Measurements from ENCODE around the gene SMC5.

The SMC5 gene

DNA sequence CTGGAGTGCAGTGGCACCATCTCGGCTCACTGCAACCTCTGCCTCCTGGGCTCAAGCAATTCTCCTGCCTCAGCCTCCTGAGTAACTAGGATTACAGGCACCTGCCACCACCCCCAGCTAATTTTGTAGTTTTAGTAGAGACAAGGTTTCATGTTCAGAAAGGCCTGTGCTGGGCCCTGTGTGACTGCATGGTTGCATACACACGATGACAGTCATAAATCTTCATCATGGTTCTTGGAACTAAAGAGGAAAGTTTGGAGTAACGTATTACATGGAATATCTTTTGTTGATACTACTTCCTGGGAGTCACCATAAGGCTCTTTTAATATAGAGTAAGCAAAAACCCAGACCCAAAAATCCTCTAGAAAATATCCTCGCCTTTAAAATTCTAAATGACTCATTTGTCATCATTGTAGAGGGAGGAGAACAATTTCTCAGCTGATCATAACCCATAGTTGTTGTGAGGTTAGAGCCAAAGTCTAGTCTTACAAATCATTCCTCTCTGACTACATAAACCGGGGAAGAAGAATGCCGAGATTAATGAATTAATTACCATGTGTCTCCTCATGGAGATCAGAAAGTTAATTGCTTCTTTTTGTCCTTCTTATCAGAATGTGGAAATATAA is 108.6 kb downstream of the SMC5 start:
- H3K18ac ChIP-seq (ENCODE audit: low read depth in 1 of 2, low read length in 2 of 2) = no peak overlapping the region
- no peak overlapping the region for H3K4me3 ChIP-seq (ENCODE audit: insufficient read depth in 1 of 2, low read depth in 1 of 2, low read length in 2 of 2)
- H3K4ac ChIP-seq (ENCODE audit: low read depth in 1 of 2, low read length in 2 of 2) = no peak overlapping the region
- H3K23ac ChIP-seq (ENCODE audit: low read length in 2 of 2) = no peak overlapping the region
- no peaks in the 10 kb centered on the region for H3K79me1 ChIP-seq (replicated peaks; ENCODE audit: low read length, poor library complexity, severe bottlenecking)
- H2AK5ac ChIP-seq (ENCODE audit: low read length, severe bottlenecking) = no peak overlapping the region
- no peak overlapping the region for H4K8ac ChIP-seq (ENCODE audit: low read length)
- H3K27me3 ChIP-seq (ENCODE audit: control insufficient read depth in 1 of 2, insufficient read depth in 1 of 2, low read length in 2 of 2) = no peaks in the 10 kb centered on the region
- H3K9ac ChIP-seq (ENCODE audit: low read length) = no peak overlapping the region
- no peak overlapping the region for H3K27ac ChIP-seq (ENCODE audit: low read length, poor library complexity, severe bottlenecking)
- no peak overlapping the region for H3K4me2 ChIP-seq (ENCODE audit: low read length, poor library complexity, severe bottlenecking)
- no peaks in the 10 kb centered on the region for H3K4me1 ChIP-seq (ENCODE audit: control insufficient read depth, insufficient read depth, low read depth, low read length)
- no peak overlapping the region for H3K14ac ChIP-seq (ENCODE audit: low read length in 2 of 2)
- H2BK120ac ChIP-seq (ENCODE audit: low read depth, low read length) = no peak overlapping the region
- H4K91ac ChIP-seq (ENCODE audit: low read length) = no peak overlapping the region
- H2BK15ac ChIP-seq (ENCODE audit: low read depth, poor library complexity, severe bottlenecking) = no peak overlapping the region
- no peak overlapping the region for H2BK12ac ChIP-seq (ENCODE audit: low read length in 2 of 2)
- WGBS = 89% methylated on average over 2 of the region's 6 CpGs
- no peak overlapping the region for H2BK5ac ChIP-seq (ENCODE audit: low read depth, low read length, poor library complexity, severe bottlenecking)
- H2AFZ ChIP-seq (ENCODE audit: low read depth, low read length) = no peak overlapping the region
- H3K9me3 ChIP-seq (ENCODE audit: control insufficient read depth, low read length) = no peaks in the 10 kb centered on the region
- no peak for DNase-seq
- H3K36me3 ChIP-seq (ENCODE audit: control insufficient read depth in 1 of 2, insufficient read depth in 2 of 2, low read depth in 1 of 2, low read length in 2 of 2) = peaks cover 3 to 4% of the 10 kb centered on the region in 2 experiments

DNA sequence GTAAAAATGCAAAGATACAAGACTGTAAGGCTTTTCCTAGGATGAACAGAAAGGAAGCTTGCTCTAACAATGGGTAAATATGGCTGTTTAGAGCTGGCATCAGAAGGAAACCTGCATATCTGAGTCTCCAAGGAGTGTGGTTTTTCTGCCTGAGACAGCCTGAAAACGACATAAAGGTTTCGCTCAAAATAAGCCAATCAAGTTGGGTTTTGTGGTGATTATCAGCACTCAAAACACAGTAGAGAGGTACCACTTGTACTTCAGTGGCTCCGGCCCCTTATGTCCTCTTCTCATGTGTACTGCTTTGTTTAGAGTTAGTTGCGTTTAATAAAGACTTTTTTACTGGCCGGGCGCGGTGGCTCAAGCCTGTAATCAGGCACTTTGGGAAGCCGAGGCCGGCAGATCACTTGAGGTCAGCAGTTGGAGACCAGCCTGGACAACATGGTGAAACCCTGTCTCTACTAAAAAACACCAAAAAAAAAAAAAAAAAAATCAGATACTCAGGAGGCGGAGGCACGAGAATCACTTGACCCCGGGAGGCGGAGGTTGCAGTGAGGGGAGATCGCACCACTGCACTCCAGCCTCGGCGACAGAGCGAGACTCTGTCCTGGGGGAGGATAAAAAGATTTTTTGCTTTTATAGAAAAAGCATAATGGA is 116.3 kb downstream of the SMC5 start:
- WGBS = 88% methylated on average over 17 of the region's 17 CpGs

DNA sequence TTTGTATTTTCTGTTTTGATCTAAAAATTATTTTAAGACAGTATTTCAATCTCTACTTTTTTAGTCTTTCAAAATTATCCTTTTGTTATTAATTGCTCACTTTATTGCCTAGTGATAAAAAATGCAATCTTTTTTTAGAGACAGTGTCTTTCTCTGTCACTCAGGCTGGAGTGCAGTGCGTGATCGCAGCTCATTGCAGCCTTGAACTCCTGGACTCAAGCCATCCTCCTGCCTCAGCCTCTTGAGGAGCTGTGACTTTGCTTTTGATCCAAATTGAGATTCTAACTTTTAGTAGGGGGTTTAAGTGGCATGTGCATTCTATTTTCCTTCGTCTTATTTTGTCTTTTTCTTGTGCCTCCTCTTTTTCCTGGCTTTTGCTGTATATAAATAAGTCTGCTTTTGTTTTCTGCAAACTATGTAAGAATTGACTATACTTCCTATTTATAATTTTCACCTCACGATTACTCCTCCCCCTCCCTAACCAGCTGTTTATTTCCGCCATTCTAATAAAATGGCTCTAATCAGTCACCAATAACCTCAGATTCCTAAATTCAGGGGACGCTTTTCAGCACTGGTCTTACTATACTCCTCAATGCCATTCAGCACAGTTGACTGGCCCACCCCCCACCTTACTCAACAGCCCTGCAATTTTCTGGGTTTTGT is 123.4 kb downstream of the SMC5 start:
- 95% methylated on average over 5 of the region's 6 CpGs for WGBS
- H3K27ac ChIP-seq (ENCODE audit: low read length, poor library complexity, severe bottlenecking) = no peak overlapping the region
- no peak overlapping the region for H3K4me3 ChIP-seq (ENCODE audit: insufficient read depth in 1 of 2, low read depth in 1 of 2, low read length in 2 of 2)
- H3K9me3 ChIP-seq (ENCODE audit: control insufficient read depth, low read length) = no peaks in the 10 kb centered on the region
- H3K23ac ChIP-seq (ENCODE audit: low read length in 2 of 2) = no peak overlapping the region
- no peak overlapping the region for H2AK5ac ChIP-seq (ENCODE audit: low read length, severe bottlenecking)
- no peak overlapping the region for H2BK120ac ChIP-seq (ENCODE audit: low read depth, low read length)
- no peak overlapping the region for H3K4me2 ChIP-seq (ENCODE audit: low read length, poor library complexity, severe bottlenecking)
- H3K4ac ChIP-seq (ENCODE audit: low read depth in 1 of 2, low read length in 2 of 2) = no peak overlapping the region
- no peak overlapping the region for H4K8ac ChIP-seq (ENCODE audit: low read length)
- H2BK15ac ChIP-seq (ENCODE audit: low read depth, poor library complexity, severe bottlenecking) = no peak overlapping the region
- peak; percentile 16 for DNase-seq
- H3K18ac ChIP-seq (ENCODE audit: low read depth in 1 of 2, low read length in 2 of 2) = no peak overlapping the region
- H2BK5ac ChIP-seq (ENCODE audit: low read depth, low read length, poor library complexity, severe bottlenecking) = no peak overlapping the region
- H3K4me1 ChIP-seq (ENCODE audit: control insufficient read depth, insufficient read depth, low read depth, low read length) = no peaks in the 10 kb centered on the region
- H3K27me3 ChIP-seq (ENCODE audit: control insufficient read depth in 1 of 2, insufficient read depth in 1 of 2, low read length in 2 of 2) = no peaks in the 10 kb centered on the region
- H3K79me1 ChIP-seq (replicated peaks; ENCODE audit: low read length, poor library complexity, severe bottlenecking) = no peaks in the 10 kb centered on the region
- peaks cover 0 to 49% of the 10 kb centered on the region in 2 experiments for H3K36me3 ChIP-seq (ENCODE audit: control insufficient read depth in 1 of 2, insufficient read depth in 2 of 2, low read depth in 1 of 2, low read length in 2 of 2)
- no peak overlapping the region for H3K14ac ChIP-seq (ENCODE audit: low read length in 2 of 2)
- H4K91ac ChIP-seq (ENCODE audit: low read length) = no peak overlapping the region
- H3K9ac ChIP-seq (ENCODE audit: low read length) = no peak overlapping the region
- H2BK12ac ChIP-seq (ENCODE audit: low read length in 2 of 2) = no peak overlapping the region
- H2AFZ ChIP-seq (ENCODE audit: low read depth, low read length) = no peak overlapping the region

More for the DNA sequence above, 116.3 kb downstream of the SMC5 start:
- no peak overlapping the region for H3K14ac ChIP-seq (ENCODE audit: low read length in 2 of 2)
- H3K27me3 ChIP-seq (ENCODE audit: control insufficient read depth in 1 of 2, insufficient read depth in 1 of 2, low read length in 2 of 2) = no peaks in the 10 kb centered on the region
- no peak overlapping the region for H3K18ac ChIP-seq (ENCODE audit: low read depth in 1 of 2, low read length in 2 of 2)
- H3K4ac ChIP-seq (ENCODE audit: low read depth in 1 of 2, low read length in 2 of 2) = no peak overlapping the region
- H3K9ac ChIP-seq (ENCODE audit: low read length) = peak overlapping the region; percentile 62
- H2AK5ac ChIP-seq (ENCODE audit: low read length, severe bottlenecking) = no peak overlapping the region
- H3K4me3 ChIP-seq (ENCODE audit: insufficient read depth in 1 of 2, low read depth in 1 of 2, low read length in 2 of 2) = peak overlapping the region in 1 of 2 experiments; percentile 3
- H3K4me1 ChIP-seq (ENCODE audit: control insufficient read depth, insufficient read depth, low read depth, low read length) = no peaks in the 10 kb centered on the region
- H2BK15ac ChIP-seq (ENCODE audit: low read depth, poor library complexity, severe bottlenecking) = no peak overlapping the region
- H2BK120ac ChIP-seq (ENCODE audit: low read depth, low read length) = no peak overlapping the region
- H3K79me1 ChIP-seq (replicated peaks; ENCODE audit: low read length, poor library complexity, severe bottlenecking) = no peaks in the 10 kb centered on the region
- no peak overlapping the region for H4K91ac ChIP-seq (ENCODE audit: low read length)
- H3K36me3 ChIP-seq (ENCODE audit: control insufficient read depth in 1 of 2, insufficient read depth in 2 of 2, low read depth in 1 of 2, low read length in 2 of 2) = no peaks in the 10 kb centered on the region
- no peak overlapping the region for H3K4me2 ChIP-seq (ENCODE audit: low read length, poor library complexity, severe bottlenecking)
- no peak overlapping the region for H3K23ac ChIP-seq (ENCODE audit: low read length in 2 of 2)
- H2BK5ac ChIP-seq (ENCODE audit: low read depth, low read length, poor library complexity, severe bottlenecking) = no peak overlapping the region
- no peak for DNase-seq
- no peak overlapping the region for H2BK12ac ChIP-seq (ENCODE audit: low read length in 2 of 2)
- H4K8ac ChIP-seq (ENCODE audit: low read length) = no peak overlapping the region
- H2AFZ ChIP-seq (ENCODE audit: low read depth, low read length) = no peak overlapping the region
- H3K27ac ChIP-seq (ENCODE audit: low read length, poor library complexity, severe bottlenecking) = no peak overlapping the region
- no peaks in the 10 kb centered on the region for H3K9me3 ChIP-seq (ENCODE audit: control insufficient read depth, low read length)

Measured in mesenchymal stem cell (in vitro differentiated cells and primary cell).